DND-41 (cell line): Measurements from ENCODE around the gene TRRAP.

Experiments used
- EZH2 ChIP-seq: IDR thresholded peaks from 3 replicates; pipeline ENCODE4 v1.6.1; 2012; ENCODE audit warnings: borderline replicate concordance, low read depth, mild to moderate bottlenecking, moderate library complexity, low read length, inconsistent platforms; ENCODE audit not compliant: severe bottlenecking
- TF ChIP-seq, protein P1 (sequence below): IDR thresholded peaks from 2 replicates; pipeline ENCODE4 v1.5.1; 2012; ENCODE audit warnings: borderline replicate concordance, low read length, moderate library complexity, mild to moderate bottlenecking; ENCODE audit not compliant: poor library complexity, severe bottlenecking; ENCODE audit errors: extremely low read depth

DNA sequence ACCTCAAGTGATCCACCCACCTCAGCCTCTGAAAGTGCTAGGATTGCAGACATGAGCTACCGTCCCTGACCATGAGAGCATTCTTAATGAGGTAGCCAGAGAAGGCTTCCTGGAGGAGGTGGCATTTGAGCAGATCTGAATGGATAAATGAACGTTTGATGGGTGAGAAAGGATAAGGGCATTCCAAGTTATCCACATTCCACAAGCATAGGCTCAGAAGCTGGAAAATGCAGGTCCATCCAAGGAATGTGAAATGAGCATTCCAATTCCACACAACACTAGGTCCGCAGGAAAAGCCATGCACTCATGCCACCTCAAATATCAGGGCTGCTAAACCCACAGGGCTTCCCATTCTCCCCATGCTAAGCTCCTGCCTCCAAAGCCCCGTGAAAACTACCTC lies 25.5 kb upstream of the TRRAP start:
- TF ChIP-seq, protein P1, sequence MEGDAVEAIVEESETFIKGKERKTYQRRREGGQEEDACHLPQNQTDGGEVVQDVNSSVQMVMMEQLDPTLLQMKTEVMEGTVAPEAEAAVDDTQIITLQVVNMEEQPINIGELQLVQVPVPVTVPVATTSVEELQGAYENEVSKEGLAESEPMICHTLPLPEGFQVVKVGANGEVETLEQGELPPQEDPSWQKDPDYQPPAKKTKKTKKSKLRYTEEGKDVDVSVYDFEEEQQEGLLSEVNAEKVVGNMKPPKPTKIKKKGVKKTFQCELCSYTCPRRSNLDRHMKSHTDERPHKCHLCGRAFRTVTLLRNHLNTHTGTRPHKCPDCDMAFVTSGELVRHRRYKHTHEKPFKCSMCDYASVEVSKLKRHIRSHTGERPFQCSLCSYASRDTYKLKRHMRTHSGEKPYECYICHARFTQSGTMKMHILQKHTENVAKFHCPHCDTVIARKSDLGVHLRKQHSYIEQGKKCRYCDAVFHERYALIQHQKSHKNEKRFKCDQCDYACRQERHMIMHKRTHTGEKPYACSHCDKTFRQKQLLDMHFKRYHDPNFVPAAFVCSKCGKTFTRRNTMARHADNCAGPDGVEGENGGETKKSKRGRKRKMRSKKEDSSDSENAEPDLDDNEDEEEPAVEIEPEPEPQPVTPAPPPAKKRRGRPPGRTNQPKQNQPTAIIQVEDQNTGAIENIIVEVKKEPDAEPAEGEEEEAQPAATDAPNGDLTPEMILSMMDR, result no peak
- TF ChIP-seq EZH2, result no peak
